AG09309 (cell line): ENCODE data around the gene SPATS2.

Experiments used
- DNase-seq: peaks from one replicate; pipeline ENCODE4 v3.0.0-alpha.2; 2010; ENCODE audit warnings: low read depth
- H3K4me3 ChIP-seq: 2 replicates; pipeline ENCODE4 v1.5.1; 2011; ENCODE audit warnings: mild to moderate bottlenecking, low read depth, low read length, moderate library complexity; ENCODE audit not compliant: control insufficient read depth
- CTCF ChIP-seq: IDR thresholded peaks from 2 replicates; pipeline ENCODE4 v1.5.1; 2011; ENCODE audit warnings: mild to moderate bottlenecking, low read depth, low read length, inconsistent platforms; ENCODE audit not compliant: insufficient read depth, control insufficient read depth; ENCODE audit errors: missing control alignments

Gene SPATS2

GRCh38 chr12:49366096-49366651 is 1.1 kb upstream of the SPATS2 start:
- no peak for TF ChIP-seq CTCF
- DNase-seq, result no peak
- H3K4me3 ChIP-seq, result peak overlapping the region; percentile 94

- peak; percentile 61 for DNase-seq
- TF ChIP-seq CTCF, result peak; percentile 29
- peak overlapping the region; percentile 94 for H3K4me3 ChIP-seq
These were observed 446 bp upstream of the SPATS2 start for GRCh38 chr12:49366652-49367380.

GRCh38 chr12:49368240-49368600 is 958 bp downstream of the SPATS2 start:
- no peak for TF ChIP-seq CTCF
- peak overlapping the region; percentile 94 for H3K4me3 ChIP-seq
- DNase-seq, result no peak

- peak; percentile 38 for TF ChIP-seq CTCF
- DNase-seq, result no peak
- no peak overlapping the region for H3K4me3 ChIP-seq
These were observed 2.3 kb downstream of the SPATS2 start for GRCh38 chr12:49369411-49370145.

- TF ChIP-seq CTCF, result no peak
- no peak for DNase-seq
- no peak overlapping the region for H3K4me3 ChIP-seq
These were observed 3.3 kb downstream of the SPATS2 start for GRCh38 chr12:49370539-49370938.

- DNase-seq, result no peak
These were observed 8.1 kb downstream of the SPATS2 start for GRCh38 chr12:49375406-49375805.

More at GRCh38 chr12:49375406-49375805, 8.1 kb downstream of the SPATS2 start:
- no peak overlapping the region for H3K4me3 ChIP-seq
- no peak for TF ChIP-seq CTCF
